GM10847 (cell line): Measurements from ENCODE around the gene INAFM2.

Experiments
- POLR2A ChIP-seq: IDR thresholded peaks from 2 replicates; pipeline ENCODE4 v1.6.1; 2011; ENCODE audit not compliant: insufficient read length; ENCODE audit errors: extremely low read depth

INAFM2 gene

DNA sequence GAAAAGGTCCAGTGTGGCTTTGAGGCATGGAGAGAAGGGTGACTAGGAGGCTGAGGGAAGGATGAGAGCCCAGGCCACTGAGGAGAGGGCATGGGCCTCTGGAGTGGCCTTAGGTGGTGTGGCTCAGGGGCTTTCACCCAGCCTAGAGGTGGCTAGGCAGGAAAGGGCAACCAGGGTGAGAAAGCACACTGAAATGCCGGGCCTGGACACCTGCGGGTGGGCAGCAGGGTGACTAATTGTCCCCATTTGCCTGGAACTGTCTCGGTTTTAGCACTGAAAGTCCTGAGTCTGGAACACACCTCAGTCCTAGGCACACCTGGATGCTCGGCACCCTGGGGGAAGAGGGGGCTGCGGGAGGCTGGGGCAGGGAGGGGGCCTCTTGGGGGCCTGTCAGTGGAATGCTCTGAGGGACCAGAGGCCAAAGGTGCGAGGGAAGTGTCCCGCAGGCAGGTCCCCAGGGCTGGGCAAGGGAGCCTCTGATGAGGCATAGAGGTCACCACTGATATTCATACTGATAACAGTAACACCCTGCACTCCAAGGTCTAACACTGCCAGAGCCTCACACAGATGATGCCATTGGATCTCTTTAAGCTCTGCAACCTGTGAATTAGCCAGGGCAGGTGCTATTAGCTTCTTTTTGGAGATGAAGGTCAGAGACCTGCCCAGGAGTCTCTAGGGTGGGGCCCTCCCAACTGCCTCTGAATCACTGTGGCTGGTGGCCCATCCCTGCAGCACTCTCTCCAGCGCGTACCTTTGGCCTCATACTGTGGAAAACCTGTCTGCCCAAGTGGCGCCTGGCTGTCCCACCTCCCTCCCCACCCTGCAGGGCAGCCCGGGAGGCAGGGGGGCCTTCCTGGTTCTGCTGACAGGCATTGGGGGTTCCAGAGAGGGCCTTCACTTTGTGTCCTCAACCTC lies 24.3 kb downstream of the INAFM2 start:
- TF ChIP-seq POLR2A = no peak

DNA sequence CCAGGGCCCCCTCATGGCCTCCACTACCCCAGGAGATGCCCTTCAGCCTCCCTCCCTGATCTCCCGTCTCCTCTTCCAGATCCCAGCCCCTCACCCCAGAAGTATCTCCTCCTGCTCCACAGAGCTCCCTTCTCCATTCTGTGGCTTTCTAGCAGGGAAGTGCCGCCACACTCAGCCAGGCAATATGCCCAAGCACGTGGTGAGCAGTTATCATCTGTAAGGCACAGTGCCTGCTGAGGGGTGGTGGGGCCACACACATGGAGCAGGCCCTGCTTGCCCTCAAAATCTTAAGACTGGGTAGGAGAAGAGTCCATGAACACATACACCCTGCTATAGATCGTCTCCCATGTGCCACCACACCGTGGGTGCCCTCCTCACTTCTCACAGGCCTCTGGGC lies 25.0 kb downstream of the INAFM2 start:
- TF ChIP-seq POLR2A = no peak

DNA sequence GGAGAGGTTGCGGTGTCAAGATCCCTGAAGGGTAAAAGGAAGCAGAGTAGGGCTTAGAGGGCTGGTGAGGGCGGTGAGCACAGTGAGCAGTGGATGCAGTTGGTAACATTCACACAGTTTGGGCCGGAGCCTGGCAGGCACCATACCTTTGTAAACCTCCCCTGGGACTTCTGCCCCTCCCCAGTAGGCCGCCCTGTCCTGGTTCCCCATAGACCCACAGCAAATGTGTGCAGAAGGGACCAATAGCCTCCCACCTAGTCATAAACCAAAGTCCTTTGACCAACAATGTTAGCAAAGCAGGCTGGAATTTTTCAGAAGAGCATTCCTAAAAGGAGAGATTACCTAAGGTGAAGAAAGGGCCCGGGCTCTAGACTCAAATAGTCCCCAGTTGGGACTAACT lies 25.7 kb downstream of the INAFM2 start:
- no peak for TF ChIP-seq POLR2A

DNA sequence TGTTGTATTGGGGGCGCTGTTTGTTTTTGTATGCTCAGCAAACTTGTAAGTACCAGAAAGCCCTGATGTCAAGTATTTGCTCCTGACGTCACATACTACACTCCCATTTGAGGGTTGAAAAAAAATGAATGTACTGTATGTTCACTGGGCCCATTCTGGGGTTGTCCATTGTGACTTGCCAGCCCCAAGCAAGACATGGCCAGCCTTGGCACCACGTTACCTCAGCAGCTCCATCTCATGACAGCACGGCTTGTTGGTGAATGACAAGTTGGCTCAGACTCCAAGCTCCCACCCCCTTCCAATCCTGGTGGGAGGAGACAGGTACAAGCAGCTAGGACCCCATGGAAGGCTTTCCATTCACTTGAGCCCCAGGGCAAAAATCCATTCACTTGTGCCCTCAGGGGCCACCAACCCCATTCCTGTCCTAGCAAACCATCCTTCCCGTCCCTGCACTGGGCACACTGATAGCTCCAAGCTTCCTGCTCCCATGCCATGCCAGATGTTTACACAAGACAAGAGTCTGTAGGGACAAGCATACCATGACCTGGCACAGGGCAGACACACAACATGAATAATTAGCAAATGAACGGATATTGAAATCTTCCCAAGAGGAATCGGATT lies 28.9 kb downstream of the INAFM2 start:
- no peak for TF ChIP-seq POLR2A

DNA sequence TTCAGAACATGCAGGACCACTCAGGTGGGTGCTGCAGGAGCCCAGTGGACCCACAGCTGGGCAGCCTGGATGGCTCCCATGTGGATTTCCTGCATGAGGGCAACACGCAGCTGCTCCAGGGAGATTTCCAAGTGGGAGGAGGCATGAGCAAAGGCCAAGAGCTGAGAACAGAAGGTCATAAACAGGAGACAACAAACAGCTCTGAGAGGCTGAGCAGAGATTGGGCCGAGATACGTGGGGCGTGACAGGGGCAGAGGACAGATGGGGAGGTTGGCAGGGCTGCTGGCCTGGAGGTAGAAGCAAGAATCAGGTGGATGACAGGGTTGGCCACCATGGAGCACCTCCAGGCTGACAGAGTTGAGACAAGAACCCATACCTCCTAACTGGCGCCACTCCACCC lies 30.2 kb downstream of the INAFM2 start:
- no peak for TF ChIP-seq POLR2A

DNA sequence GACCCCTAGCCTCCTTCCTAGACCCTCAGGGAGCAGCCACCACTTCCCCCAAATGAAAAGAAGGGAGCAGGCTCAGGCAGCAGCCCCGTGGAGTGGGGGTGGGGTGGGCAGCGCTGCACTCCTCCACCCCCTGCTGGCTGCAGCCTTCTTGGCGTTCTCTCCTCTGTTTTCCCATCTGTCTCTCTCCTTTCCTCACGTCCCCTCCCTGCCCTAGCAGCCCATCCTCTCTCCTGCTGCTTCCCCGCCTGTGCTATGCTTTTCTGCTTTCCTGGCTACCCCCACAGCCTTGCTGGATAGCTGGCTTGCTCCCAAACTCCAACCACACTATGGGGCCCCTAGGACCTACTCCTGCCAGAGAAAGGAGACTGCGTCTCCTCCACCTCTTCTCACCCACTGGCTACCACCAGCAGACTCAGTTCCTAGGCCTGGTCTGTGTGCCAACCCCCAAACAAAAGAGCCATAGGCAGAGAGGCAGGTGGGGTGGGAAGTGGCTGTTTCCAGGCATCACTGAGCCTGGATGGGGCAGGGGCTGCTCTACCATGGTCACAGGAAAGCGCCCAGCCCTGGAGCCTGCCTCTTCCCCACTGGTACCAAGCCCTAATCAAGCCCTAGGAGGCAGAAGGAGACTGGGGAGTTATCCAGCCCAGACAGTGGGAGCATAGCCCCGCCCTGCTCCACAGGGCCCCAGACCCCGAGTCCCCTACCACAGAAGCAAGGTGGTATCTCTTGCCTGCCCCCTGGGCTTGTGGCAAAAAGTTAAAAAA lies 31.1 kb downstream of the INAFM2 start:
- TF ChIP-seq POLR2A = no peak

DNA sequence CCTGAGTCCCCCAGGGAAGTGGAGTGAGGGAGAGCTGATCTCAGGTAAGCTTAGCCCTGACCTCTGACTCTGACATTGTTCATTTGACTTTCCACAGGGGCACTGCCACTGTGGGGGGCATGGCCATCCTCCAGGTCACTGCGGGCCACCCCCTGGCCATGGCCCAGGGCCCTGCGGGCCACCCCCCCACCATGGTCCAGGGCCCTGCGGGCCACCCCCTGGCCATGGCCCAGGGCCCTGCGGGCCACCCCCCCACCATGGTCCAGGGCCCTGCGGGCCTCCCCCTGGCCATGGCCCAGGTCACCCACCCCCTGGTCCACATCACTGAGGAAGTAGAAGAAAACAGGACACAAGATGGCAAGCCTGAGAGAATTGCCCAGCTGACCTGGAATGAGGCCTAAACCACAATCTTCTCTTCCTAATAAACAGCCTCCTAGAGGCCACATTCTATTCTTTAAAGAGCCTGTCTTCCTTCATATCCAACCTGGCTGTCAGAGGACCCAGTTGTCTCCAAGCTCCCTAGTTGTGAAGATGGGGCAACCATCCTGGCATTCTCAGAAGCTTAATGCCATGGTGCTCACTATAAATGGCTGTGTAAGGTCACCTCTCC lies 32.6 kb downstream of the INAFM2 start:
- no peak for TF ChIP-seq POLR2A

DNA sequence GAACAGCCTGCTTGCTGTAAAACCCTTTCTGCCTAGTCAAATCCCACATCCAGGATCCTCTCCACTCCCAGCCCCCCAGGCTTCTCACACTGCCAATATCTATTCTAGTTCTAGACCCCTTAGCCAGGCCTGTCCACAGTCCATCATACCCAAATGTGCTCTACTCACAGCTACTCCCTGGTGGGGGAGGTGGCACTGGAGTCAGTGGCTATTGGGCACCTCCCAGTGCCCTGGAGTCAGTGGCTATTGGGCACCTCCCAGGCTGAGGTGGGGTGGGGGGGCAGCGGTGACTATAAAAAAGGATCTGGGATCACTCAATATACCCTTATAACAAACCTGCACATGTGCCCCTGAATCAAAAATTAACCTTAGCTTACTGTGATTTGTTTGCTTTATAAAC lies 33.8 kb downstream of the INAFM2 start:
- TF ChIP-seq POLR2A = no peak

DNA sequence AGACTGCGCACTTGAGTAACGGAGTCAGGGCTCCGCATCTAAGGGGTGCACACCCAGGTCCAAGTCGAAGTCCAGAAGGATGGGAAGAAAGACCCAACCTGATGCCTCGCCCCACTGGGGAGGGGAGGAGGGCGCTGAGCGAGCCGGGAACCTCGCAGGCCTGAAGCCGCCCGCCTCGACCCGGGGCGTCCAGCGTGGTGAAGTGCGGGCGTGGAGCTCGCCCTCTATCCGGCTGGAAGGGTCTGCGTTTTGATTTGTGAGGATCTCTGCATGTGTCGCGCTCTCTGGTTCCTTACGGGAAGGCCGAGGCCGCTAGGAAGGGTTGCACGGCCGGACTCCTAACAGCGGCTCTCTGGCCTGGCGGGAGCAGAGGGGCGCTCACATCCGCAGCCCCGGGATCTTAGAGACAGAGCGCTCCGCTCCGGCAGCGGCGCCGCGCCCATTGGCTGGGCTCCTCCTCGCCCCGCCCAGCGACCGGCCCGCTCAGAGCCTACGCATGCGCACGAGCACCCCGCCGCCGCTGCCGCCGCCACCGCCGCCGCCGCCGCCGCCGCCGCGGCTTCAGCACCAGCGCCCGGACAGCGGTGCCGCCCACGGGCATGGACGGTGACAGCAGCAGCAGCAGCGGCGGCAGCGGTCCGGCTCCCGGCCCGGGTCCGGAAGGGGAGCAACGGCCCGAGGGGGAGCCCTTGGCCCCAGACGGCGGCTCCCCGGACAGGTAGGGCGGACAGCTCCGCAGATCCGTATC lies 34.4 kb downstream of the INAFM2 start, which contains the start of gene DISP2:
Gene DISP2, plus strand, starts transcription at position 497 of the 748 bp plus-strand sequence. Its CDS starts 103 bp downstream, at position 600.
- no peak for TF ChIP-seq POLR2A

DNA sequence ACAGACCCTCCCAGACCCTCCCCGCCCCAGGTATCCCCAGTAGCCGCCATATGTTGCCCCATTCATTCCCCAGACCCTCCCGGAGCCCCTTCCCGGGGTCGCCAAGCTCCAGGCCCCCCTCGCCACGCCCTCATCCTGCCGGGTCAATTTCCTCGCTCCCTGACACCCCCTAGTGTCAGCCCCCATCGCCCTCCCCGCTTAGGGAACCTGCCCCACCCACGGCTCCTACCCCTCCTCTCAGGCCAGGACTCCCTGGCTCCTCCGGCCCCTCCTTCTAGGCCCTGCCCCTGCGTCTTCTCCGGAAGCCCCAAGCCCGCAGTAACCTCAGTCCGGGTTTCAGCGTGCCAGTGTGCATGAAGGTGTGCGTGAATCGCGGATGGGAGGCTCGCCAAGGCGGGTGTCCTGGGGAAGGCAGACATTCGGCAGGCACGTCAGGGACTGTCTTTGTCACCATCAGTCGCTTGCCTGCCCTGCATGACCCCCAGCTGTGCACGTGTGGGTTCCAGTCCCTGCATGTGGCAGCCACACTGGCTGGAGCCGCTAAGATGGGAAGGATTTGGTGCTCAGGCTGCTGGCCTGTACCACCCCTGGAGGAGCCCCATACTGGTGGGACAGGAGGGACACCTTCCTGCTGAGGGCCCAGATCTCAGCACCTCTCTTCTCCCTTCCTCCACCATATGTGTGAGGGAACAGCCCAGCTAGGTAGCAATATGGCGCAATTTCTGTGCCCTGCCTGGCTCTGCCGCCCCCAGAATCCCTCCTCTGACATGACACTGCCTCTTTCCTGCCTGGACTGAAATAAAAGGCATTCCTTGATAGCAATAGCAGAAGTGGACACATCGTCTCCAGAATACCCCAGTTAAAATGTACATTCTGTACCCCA lies 35.2 kb downstream of the INAFM2 start:
- no peak for TF ChIP-seq POLR2A

DNA sequence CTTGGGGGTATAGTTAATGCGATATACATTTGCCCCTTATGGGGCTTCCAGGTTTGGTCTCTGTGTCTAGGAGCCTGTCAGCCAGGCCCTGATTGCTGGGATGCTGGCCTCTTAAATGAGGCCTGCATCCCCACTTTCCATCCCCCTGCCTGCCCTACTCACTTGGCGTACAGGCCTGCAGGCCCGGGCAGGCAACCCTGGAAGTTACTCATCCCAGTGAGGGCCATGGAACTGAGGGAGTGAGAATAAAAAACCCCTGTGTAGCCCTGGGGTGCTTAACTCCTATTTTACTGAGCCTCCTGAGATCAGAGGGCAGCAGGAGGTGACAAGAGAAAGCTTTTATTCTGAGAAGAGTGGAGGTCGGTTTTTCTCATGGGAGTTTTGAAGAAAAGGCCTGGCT lies 36.5 kb downstream of the INAFM2 start:
- no peak for TF ChIP-seq POLR2A

DNA sequence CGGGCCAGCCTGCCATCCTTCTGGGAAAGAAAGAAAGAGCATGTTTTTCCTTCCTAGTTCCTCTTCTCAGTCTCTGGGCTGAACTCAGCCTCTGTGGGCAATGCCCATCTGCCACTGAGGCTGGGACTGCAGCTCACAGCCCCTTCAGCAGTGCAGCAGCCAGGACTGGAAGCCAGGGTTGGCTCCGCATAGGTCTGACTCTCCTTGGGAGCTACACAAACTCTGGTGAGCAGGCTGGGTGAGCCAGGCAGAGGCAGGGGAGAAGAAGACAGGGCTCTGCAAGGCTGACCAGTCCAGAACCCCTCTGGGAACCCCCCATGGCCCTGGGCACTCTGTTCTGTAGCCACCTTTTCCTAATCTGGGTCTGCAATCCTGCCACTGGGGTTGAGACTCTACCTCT lies 38.1 kb downstream of the INAFM2 start:
- no peak for TF ChIP-seq POLR2A

DNA sequence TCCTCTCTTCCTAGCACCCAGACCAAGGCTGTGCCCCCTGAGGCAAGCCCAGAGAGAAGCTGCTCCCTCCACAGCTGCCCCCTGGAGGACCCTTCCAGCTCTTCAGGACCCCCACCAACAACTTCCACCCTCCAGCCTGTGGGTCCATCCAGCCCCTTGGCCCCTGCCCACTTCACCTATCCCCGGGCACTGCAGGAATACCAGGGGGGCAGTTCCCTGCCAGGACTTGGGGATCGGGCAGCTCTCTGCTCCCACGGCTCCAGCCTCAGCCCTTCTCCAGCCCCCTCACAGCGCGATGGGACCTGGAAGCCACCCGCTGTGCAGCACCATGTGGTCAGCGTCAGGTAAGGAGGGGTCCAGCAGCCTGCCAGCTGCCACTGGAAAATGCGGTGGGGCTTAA lies 40.1 kb downstream of the INAFM2 start:
- no peak for TF ChIP-seq POLR2A

DNA sequence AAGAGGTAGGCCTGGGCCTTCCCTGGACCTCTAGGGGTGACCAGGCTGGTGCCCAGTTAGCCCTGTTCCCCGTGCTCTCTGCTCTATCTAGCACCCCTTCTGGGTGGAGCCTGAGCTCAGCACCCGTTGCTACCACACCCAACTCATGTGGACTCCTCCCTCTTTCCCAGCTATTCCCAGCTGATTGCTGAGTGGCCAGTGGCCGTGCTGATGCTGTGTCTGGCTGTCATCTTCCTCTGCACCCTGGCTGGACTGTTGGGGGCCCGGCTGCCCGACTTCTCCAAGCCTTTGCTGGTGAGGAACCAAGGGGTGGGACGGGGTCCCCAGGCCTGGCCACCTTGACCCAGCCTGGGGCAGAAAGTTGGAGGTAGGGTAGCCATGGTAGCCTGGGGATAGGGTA lies 40.8 kb downstream of the INAFM2 start:
- TF ChIP-seq POLR2A = no peak
